Peyer's patch (tissue), 4 donors: Measurements from ENCODE around the gene COMMD1. TPM values are rescaled to one million over a fixed set of nuclear protein-coding genes. Genes with fewer than 3 reads are reported as not detected.

ENCODE experiments used
- DNase-seq, 3 donors: peaks; one replicate each; pipeline ENCODE4 v3.0.0-alpha.2; 2017 to 2019
- H3K27ac ChIP-seq, 4 donors: fragments of 200-600 bp; sonication (generic); one replicate each; pipeline ENCODE4 v1.5.1; 2016 to 2019
- H3K27me3 ChIP-seq, 2 donors: fragments of 200-600 bp; sonication (generic); one replicate each; pipeline ENCODE4 v1.5.1; 2019
- H3K36me3 ChIP-seq, 3 donors: fragments of 200-600 bp; sonication (generic); one replicate each; pipeline ENCODE4 v1.5.1; 2016 to 2019
- H3K4me1 ChIP-seq, 4 donors: fragments of 200-600 bp; sonication (generic); one replicate each; pipeline ENCODE4 v1.5.1; 2016 to 2019
- H3K4me3 ChIP-seq, 4 donors: fragments of 200-600 bp; sonication (generic); 1 replicate in 3 of 4; 2 replicates in 1 of 4; pipeline ENCODE4 v1.5.1; 2016 to 2019; ENCODE audit warnings: mild to moderate bottlenecking in 1 of 4
- H3K9me3 ChIP-seq, 4 donors: fragments of 200-600 bp; sonication (generic); one replicate each; pipeline ENCODE4 v1.5.1; 2016 to 2019; ENCODE audit warnings: mild to moderate bottlenecking in 1 of 4
- CTCF ChIP-seq, 6 experiments: fragments of 450-650 bp in 4 of 6; fragments of 200-600 bp in 2 of 6; sonication (generic) in 1 of 6; IDR thresholded peaks; one replicate each; pipeline ENCODE4 v1.5.1; 2017 to 2019; ENCODE audit warnings: antibody characterized with exemption in 6 of 6, mild to moderate bottlenecking in 3 of 6, moderate library complexity in 1 of 6
- POLR2A ChIP-seq, 2 donors: fragments of 450-650 bp; IDR thresholded peaks; one replicate each; pipeline ENCODE4 v1.5.1; 2017; ENCODE audit warnings: antibody characterized with exemption in 2 of 2, mild to moderate bottlenecking in 2 of 2, moderate library complexity in 2 of 2
- total RNA-seq, 4 donors: library from RNA; depleted of rRNA; stranded (reverse); fragments of >200 nt; gene quantifications; one replicate each; pipeline ENCODE4 v1.1.0, GENCODE V29; 2016

The COMMD1 gene
- total RNA-seq, 4 donors from 2014 or later: 32.9 to 52.8 (median 35.2) TPM

- H3K27ac ChIP-seq: no peak overlapping the region
- no peak for DNase-seq
- H3K27me3 ChIP-seq: no peaks in the 10 kb centered on the region
- no peaks in the 10 kb centered on the region for H3K36me3 ChIP-seq
- H3K9me3 ChIP-seq: no peaks in the 10 kb centered on the region
- H3K4me1 ChIP-seq: no peaks in the 10 kb centered on the region
- no peak overlapping the region for H3K4me3 ChIP-seq
- TF ChIP-seq CTCF (IDR thresholded peaks at IDR 0.05) (no peak), POLR2A (IDR thresholded peaks at IDR 0.05) (no peak)
Measured at GRCh38 chr2:61970807-61971556, 65.5 kb downstream of the COMMD1 start.

- TF ChIP-seq POLR2A (IDR thresholded peaks at IDR 0.05) (no peak), CTCF (IDR thresholded peaks at IDR 0.05) (no peak)
- no peaks in the 10 kb centered on the region for H3K9me3 ChIP-seq
- no peak overlapping the region for H3K27ac ChIP-seq
- DNase-seq: no peak
- no peaks in the 10 kb centered on the region for H3K27me3 ChIP-seq
- peaks cover 0 to 7% (median 2%) of the 10 kb centered on the region in 4 donors for H3K4me1 ChIP-seq
- H3K36me3 ChIP-seq: no peaks in the 10 kb centered on the region
- no peak overlapping the region for H3K4me3 ChIP-seq
Measured at GRCh38 chr2:61978522-61978921, 73.0 kb downstream of the COMMD1 start.

GRCh38 chr2:61980758-61981157 is 75.3 kb downstream of the COMMD1 start:
- H3K27ac ChIP-seq: no peak overlapping the region

GRCh38 chr2:61984682-61985081 is 79.2 kb downstream of the COMMD1 start:
- Histone ChIP-seq H3K9me3 (no peaks in the 10 kb centered on the region), H3K4me1 (no peaks in the 10 kb centered on the region)
- DNase-seq: no peak

More at GRCh38 chr2:61980758-61981157, 75.3 kb downstream of the COMMD1 start:
- Histone ChIP-seq H3K4me1 (peaks cover 0 to 7% (median 2%) of the 10 kb centered on the region in 4 donors), H3K4me3 (no peak overlapping the region), H3K27me3 (no peaks in the 10 kb centered on the region), H3K9me3 (no peaks in the 10 kb centered on the region), H3K36me3 (no peaks in the 10 kb centered on the region)
- no peak for DNase-seq
- TF ChIP-seq POLR2A (IDR thresholded peaks at IDR 0.05) (no peak), CTCF (IDR thresholded peaks at IDR 0.05) (no peak)

GRCh38 chr2:61988462-61989366 is 83.2 kb downstream of the COMMD1 start:
- Histone ChIP-seq H3K9me3 (no peaks in the 10 kb centered on the region), H3K4me1 (no peaks in the 10 kb centered on the region), H3K36me3 (no peaks in the 10 kb centered on the region), H3K27me3 (no peaks in the 10 kb centered on the region), H3K4me3 (no peak overlapping the region), H3K27ac (no peak overlapping the region)
- TF ChIP-seq POLR2A (IDR thresholded peaks at IDR 0.05): no peak
- no peak for TF ChIP-seq CTCF (IDR thresholded peaks at IDR 0.05)
- DNase-seq: no peak

More at GRCh38 chr2:61984682-61985081, 79.2 kb downstream of the COMMD1 start:
- no peaks in the 10 kb centered on the region for H3K27me3 ChIP-seq
- H3K4me3 ChIP-seq: no peak overlapping the region
- H3K27ac ChIP-seq: no peak overlapping the region
- no peaks in the 10 kb centered on the region for H3K36me3 ChIP-seq
- TF ChIP-seq POLR2A (IDR thresholded peaks at IDR 0.05) (no peak), CTCF (IDR thresholded peaks at IDR 0.05) (no peak)
